COLO668 (cell line): ENCODE measurements around the gene TTC28.
"Not testable (repeated sequence)": the region's sequence is repeated elsewhere in the genome, so short reads cannot be mapped to it uniquely, and the experiment has no call there.

Source experiments
- DNase-seq: peaks from one replicate; lab custom pipeline; 2025; ENCODE audit not compliant: unreplicated experiment; lab: John Stamatoyannopoulos, UW

The TTC28 gene

DNA sequence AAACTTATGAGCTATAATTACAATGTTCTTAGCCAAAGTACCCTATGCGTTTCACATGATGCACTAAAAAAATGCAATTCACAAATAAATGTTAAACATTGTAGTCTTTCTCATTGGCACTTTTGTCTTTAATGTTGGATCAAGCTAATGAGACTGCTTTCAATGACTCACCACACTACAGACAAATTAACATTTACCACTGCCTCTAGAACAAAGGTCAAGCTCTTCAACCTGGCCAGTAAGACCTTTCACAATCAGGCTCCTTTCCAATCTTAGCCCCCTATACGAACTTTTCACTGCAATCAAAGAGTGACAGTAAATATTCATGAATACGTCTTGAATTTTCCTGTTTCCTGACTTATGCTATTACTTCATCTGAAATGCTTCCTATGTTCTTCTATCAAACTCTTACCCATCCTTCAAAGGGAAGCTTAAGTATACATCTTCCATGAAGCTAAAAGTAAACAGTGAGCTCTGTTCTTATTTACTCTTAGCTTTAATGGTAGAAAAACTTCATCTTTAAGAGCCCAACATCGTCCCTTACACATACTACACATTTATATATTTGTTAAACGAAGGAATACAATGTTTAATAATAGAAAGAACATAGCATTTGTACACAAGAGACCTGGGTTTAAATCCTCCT is 433.9 kb downstream of the TTC28 start:
- no peak for DNase-seq

DNA sequence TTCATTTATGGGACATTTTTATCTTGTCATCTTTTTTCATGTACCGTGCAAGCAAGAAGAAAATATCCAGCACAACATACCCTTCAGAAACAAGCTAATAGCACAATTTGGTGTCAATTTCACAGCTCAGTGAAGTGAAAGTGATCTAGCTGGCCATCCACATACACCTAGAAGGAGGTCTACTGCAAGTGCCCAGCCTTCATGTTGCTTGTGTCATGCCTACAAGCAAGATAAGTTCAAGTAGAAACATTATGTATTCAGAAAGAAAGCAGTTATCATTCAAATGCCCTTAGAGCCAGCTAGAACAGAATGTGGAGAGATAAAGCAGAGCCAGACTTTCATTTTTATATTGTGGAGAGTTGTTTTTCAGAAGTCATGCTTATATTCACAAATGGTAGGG is 434.9 kb downstream of the TTC28 start:
- no peak for DNase-seq

DNA sequence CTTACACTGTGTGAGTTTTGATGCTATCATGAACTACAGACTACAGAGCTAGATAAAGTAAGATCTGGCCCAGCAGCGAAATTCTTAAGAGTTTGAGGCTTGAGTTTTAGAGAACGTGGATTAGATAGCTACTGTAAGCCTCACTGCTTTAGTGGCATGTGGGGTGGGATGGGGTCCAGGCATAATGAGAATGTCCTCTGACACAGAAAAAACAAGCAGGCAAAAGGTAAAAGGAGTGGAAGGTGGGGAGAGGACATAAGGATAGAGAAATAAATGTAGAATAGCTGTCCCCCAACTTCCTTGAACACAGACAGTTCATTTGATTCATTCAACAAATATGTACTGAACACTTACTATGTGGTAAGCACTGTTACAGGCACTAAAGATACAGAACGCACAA is 436.1 kb downstream of the TTC28 start:
- DNase-seq = no peak

DNA sequence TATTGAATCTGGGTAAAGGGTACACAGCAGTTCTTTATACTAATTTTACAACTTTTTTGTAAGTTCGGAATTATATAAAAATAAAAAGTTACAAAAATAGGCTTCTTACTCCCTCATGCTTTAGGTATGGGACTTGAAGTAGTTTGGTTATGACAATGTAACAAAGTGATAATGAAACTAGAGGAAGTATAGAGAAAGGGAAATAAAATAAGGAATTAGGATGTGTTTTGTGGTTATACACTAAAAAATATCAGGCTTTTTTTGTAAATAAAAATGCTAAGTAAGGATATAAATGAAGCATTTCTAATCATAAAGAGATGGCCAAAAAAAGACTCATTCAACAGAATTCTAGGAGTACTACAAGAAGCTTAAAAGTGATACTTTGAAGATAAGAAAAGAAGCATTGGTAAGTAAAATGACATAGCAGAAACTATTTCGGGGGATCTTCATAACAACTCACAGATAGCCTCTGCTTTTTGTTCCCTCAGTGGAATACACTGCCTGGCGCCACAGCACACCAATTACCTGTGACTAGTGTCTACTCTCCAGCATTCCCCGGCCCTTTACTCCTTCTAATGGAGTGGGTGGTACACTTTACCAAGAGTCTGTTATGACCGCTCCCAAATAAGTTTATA is 437.9 kb downstream of the TTC28 start:
- DNase-seq = no peak

DNA sequence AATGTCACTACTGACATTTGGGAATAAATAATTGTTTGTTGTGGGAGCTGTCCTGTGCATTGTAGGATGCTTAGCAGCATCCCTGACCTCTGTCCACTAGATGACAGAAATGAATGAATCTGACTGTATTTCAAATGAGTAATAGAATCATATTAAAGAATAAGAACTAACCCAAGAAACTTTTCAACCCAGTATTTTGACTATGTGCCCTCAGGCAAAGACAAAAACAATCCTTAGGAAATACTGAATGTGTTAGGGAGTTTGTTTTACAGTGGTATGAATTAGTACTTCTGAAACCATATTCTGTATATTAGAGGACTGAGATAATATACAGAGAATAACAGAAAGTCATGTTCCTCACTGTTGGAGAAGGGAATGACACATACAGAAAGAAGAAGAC is 439.7 kb downstream of the TTC28 start:
- no peak for DNase-seq

DNA sequence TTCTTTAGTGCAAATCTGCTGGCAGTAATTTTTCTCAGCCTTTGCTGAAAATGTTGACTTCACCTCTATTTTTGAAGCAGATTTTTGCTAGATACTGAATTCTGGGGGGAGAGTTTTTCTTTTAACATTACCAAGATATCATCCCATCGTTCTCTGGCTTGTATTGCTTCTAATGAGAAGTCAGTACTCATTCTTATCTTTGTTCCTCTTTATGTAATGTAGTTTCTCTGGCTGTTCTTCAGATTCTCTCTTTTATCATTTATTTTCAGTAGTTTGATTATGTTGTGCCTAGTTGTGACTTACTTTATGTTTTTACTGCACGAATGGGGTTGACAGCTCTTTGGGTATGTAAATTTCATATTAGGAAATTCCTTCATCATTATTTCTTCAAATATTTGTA is 441.9 kb downstream of the TTC28 start:
- no peak for DNase-seq

DNA sequence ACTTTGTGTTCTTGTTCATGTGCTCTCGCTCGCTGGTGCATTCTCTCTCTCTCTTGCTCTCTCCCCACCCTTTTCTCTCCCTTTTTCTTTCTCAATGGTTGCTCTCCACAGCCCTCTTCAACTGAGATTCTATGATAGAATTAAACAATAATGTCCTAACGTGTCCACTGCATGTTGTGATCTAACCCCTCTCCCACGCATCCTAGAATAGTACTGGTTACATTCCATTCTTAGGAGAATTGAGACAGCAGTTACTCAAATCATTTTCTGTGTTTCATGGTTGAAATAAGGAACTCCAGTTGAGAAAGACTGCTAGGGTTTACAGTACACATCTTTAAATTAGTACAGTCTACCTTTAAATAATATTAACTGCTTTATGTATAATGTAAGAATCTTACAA is 442.5 kb downstream of the TTC28 start:
- DNase-seq = no peak

DNA sequence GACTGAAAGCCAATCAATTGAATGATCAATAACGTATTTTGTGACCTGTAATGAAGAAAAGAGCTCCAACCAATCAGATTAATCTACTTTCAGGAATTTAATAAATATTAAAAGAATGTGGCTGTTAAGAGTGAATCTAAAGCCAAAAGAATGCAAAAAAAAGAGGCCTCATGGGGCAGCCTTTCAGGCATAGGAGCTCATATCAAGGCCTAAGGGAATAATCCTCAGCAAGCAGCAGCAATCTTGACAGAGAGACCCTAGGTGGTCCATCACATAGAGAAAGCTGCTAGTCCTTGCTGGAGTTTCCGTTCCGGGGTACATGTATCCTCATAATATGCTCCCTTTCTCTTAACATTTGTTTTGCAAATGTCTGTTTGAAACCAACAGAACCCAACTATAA is 447.4 kb downstream of the TTC28 start:
- DNase-seq = no peak

DNA sequence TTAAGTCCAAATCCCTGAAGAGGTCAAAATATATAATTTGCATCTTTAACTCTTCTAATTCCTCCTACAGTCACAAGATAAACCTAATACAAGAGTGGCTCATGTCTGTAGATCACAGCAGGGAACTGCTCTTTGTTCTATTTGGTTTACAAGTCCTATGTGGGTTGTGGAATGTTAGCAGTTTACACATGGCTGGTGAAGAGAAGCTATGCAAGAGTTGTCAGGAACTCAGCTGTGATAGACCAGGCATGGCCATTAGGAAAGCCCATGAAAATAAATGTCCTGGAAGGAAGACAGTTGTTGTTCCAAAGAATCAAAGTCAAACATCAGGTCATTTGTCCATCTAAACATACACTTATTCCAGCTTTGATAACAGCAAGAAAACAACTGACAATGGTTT is 448.2 kb downstream of the TTC28 start:
- DNase-seq = no peak

DNA sequence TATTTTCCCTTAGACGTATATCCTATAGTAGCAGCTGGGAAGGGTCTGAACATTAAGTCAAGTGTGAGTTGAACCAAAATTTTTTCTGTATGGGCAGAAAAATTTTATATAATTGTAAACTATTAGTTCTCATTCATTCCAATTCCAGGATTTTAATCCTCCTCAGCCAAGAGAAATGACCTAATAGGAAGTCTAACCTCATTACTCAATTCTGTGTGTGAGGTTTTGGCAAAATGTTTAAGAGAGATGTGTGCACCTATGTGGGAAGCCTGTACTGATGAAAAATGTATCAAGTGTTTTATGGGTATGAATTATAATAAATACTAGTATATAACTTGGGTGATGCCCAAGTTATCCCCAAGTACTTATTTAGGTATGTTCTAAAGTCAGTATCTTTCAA is 449.0 kb downstream of the TTC28 start:
- DNase-seq = no peak

DNA sequence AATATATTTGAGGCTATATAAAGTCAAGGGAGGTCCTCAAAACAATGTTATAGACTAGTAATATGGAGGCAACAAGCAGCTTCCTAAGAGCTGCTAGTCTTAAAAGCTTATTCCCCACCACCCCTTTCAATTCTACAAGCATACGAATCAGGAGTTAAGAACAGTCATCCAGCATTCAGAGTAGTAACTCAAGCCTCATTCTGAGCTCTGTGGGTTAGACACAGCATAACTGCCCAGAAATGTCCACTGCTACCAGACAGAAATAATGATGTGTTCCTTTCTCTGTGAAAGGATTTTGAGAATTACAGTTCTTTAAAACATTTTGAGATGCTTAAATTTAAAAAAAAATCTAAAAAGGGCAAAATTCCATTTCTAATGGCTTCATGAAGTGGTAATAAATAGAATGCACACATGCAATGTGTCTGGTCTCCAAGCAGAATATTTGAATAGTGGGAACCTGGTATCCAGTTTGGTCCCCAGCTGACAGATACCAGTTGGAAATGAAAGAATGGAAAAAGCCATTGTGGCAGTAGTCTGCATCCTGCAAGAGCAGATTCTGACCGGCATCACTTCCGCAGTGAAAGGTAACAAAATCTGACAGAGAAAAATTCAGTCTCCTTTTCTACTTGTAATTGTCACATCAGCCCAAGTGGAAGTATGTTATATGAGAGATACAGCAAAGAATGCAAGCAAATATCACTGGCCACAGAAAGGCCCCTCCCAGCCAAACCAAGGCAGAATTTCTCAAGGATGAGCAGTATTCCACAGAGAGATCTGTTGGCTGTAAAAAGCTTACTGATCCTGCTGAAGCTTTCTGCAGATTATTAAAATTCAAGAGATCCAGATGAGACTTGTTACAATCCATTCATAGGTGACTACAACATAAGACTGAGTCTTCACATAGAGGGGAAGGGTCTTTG is 449.8 kb downstream of the TTC28 start:
- DNase-seq = no peak

DNA sequence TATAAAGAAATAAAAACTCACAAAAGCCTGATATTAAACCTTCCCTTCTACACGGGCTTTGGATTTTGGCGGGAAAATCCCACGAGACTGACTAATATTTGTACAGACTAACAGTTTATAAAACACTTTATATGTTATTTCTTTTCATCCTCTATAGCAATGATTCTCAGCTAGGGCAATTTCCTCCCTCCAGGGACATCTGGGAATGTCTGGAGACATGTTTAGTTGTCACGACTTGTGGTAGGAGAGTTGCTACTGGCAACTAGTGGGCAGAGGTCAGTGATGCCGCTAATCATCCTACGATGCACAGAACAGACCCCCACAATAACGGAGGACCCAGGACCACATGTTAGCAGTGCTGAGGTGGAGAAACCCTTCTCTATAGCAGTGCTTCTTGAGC is 455.8 kb downstream of the TTC28 start:
- no peak for DNase-seq

DNA sequence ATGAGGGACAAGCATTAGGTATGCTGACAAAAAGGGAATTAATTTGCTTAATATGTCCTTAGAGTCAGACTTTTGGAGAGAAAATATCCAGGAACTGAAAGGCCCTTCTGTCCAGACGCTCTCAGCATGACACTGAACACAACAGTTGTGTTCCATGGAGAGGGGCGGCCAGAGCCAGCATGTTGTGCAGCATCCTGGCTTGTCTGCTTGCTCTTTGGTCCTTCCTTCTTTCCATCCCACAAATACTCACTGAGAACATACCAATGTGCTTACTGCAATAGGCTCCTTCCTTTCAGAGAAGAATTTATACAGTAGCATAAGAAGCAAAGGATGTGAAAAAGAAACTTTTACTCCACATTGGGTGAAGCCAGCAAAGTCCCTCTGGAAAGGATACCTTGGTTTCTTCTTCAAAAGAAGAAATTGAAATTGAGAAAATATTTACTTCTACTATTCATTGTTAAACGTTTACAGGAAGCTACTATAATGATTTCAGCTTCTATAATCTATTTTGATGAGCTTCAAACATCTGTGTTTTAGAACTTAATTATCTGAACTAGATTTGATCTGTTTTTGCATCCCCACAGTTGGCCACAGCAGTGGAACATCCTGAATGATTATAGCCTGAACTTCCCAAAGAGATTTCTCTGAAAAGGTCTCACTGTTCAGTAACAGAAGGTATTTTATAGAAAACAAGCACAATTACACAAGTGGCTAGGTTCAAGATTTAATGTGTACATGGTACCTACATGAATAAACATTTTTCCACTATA is 456.5 kb downstream of the TTC28 start:
- no peak for DNase-seq

DNA sequence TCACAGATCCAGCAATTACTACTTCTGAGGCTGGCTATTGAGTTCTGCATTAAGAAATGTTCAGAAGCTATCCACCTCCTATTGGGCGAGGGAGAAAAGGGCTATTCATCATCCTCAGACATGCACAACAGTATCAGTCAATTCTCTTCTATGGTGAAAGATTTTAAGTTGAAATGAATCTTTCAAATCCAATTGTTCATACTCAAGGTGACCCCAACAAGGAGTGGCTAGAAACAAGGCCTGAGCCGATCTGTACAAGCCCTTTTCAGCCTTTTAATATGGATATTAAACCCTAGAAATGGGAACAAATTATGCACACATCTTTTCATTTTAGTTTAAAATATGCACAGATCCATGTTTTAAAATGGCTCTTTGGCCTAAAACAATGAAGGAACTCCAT is 457.1 kb downstream of the TTC28 start:
- DNase-seq = no peak

DNA sequence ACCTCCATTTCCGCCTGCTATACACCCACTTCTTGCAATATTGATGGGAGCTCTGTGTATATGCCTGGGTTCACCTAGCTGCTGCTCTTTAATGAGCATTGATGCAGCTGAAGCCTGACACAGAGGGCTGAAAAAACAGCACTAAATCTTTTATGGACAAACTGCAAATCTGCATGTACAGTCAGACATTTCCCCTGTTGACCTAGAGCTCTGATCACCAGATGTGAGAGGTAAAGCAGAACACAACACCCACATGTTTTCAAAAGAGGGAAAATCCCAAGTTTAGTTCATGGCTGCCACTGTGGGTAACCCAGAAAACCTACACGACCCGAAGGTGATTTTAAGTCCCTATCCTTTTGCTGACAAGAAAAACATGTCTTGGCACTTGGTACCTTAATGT is 457.6 kb downstream of the TTC28 start:
- no peak for DNase-seq

DNA sequence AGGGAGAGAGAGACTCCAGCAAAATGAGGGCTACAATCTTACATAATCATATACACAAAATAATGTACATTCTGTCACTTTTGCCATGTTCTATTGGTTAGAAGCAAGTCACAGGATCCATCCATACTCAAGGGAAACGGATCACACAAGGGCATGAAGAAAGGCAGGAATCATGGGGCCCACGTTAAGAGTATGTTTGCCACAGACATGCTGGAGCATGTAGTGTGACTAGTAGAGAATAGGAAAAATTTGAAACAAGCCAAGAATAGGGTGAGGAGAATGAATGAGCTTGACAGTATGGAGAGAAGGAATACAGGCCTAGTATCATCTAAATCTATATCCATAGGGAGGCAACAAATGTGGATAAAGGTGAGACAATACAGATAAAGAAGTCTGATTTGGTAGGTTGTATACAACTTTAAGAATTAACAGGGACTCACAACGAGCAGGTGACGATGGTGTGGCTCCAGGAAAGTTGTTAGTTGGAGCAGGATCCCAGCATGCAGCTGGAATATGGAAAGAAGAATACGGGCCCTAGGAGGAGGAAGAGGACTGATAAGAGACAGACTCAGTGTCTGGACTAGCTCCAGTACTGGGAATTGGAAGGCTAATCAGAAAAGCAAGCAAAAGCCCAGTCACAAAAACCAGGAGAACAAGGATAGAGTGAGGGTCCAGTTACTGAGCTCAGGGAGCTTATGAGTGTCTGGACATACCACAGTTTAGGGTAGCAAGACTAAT is 458.8 kb downstream of the TTC28 start:
- no peak for DNase-seq

DNA sequence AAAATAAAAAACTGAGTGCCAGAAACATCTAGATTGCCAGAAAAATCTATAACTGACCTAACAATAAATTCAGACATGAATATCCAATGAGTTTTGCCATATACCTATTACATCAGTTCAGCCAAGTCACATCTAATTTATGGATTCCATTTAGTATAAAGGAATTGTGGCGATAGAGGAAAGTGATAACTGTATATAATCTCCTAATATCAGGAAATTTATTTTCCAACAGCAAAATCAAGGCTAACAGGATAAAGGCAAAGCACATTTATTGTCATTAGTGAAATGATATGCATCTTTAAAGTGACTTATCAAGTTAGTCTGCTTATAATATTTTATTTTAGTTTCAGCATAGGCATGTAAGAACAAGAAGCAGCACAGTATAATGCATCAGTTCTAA is 462.4 kb downstream of the TTC28 start:
- no peak for DNase-seq

DNA sequence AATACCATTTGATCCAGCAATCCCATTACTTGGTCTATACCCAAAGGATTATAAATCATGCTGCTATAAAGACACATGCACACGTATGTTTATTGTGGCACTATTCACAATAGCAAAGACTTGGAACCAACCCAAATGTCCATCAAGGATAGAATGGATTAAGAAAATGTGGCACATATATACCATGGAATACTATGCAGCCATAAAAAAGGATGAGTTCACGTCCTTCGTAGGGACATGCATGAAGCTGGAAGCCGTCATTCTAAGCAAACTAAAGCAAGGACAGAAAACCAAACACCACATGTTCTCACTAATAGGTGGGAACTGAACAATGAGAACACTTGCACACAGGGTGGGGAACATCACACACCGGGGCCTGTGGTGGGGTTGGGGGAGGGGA is 464.9 kb downstream of the TTC28 start:
- not testable (repeated sequence) for DNase-seq

DNA sequence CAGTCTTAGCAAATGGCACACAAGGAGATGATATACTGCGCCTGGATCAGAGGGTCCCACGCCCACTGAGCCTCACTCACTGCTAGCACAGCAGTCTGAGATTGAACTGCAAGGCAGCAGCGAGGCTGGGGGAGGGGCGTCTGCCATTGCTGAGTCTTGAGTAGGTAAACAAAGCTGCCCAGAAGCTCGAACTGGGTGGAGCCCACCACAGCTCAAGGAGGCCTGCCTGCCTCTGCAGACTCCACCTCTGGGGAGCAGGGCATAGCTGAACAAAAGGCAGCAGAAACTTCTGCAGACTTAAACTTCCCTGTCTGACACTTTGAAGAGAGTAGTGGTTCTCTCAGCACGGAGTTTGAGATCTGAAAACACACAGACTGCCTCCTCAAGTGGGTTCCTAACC is 470.2 kb downstream of the TTC28 start:
- not testable (repeated sequence) for DNase-seq

DNA sequence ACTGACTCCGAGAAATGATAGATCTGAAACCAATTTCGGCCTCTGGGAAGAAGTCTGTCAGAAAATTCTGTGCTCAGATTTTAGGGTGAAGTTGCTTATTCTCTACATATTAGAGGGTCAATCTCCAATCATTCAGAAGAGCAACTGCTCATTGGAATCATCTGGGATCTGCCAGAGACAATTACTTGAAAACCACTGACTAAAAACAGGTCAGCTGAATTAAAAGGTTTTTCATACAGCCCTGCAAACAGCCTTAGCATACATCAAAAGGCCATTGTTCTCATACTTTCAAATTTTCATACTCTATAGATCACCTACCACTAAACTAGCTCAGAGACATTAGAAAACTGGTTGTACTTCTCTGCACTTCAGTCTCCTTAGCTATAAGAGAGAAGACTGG is 470.9 kb downstream of the TTC28 start:
- no peak for DNase-seq

DNA sequence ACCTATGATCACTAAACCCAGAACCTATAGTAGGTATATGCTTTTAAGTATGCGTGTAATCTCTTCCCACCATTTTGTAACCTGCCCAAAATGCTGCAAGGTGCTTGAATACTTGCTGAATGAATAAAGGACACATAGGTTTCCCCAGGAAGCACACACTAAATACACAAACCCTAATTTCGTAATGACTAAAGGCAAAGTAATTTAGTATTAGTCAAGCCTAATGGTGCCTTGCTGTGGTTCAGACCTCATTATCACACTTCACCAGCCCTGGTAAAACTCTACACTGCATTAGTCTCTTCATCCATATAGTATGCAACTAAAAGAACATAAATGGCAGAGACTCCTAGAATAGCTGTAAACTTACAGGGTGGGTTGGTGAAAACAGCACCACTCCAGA is 471.6 kb downstream of the TTC28 start:
- DNase-seq = no peak
